ENCODE measurements around the gene DLAT.
"Not testable (repeated sequence)": the region's sequence is repeated elsewhere in the genome, so short reads cannot be mapped to it uniquely, and the experiment has no call there.

Gene DLAT

DNA sequence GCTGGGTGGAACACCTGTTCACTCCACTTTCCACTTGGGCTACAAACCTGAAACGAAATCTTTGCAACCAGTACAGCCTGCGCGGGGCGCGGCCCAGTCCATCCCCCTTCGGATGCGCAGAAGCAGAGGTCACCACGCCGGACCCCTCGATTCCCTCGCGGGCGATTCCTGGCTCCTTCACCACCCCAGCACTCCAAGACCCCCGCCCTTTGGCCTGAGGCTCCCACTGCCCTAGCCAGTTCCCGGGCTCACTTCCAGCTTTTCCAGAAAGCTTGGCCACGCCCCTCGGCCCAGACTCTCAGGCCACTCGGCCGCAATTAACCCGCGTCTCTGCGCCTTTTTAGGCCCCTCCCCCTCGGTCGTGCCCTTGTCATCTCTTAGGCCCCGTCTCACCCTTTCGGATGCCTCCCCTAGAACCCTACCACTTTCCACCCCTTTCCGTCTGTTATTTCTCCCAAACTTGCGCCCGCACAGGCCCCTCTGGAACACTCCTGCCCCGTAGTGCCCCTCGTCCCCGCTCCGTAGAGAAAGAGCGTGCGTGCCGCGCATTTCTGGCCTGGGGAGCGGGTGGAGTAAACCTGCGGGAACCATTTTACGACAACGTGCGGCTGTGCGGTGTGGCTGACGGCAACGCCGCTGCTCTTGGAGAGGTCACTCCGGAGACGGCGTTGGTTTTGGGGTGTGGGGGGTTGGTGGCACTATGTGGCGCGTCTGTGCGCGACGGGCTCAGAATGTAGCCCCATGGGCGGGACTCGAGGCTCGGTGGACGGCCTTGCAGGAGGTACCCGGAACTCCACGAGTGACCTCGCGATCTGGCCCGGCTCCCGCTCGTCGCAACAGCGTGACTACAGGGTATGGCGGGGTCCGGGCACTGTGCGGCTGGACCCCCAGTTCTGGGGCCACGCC is at the start of gene DLAT:
Gene DLAT (plus strand): TSS at position 636 of the 906 bp plus-strand sequence. CDS start 65 bp downstream, at position 701.
- peak; percentile 85 to 89 for DNase-seq

DNA sequence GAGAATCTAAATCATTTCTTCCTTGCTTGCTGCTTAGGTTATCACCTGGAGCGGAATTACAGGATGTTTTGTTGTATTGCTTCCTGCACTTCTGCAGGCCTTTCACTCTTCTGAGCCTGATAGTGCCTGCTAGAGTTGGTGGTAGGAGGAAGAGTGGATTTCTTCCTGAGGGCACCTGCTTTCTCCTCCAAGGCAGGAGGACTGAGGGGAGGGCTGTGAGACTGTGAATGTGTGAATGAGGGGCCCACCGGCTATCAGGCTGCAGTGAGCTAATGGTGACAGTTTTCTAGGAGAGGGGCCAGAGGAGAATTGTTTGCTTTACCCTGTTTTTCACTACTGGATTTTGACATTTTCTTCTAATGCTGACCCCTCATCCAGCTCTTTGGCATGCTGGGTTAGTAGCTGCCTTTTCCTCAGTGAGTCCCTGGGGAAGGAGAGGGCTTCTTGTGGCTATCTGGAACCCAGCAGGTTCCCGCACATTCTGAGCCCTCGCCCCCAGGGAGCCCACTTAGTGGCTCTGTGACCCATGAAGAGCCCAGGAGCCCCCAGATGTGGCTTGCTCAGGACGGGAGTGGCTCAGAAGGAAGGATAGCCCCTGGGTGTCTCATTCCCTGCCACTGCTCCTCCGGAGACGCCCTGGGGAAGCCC is 49.0 kb upstream of the DLAT start:
- no peak for DNase-seq

DNA sequence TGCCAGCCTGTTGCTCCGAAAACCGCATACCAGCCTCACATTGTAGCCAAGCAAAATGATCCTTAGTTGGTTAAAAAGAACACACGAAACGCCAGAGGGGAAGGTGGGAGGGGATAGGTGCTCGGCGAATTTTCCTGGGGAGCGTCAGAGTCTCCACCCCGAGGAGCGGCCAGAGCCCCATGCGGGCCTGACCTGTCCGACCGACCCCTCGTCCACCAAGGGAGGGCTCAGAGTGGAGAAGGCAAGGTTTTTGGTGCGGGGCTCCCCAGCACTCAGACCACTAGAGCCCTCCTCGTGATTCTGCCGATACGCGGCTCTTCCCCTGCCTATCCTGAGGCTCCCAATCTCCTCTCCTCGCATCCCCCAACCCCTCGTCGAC is 48.5 kb upstream of the DLAT start:
- DNase-seq = no peak

DNA sequence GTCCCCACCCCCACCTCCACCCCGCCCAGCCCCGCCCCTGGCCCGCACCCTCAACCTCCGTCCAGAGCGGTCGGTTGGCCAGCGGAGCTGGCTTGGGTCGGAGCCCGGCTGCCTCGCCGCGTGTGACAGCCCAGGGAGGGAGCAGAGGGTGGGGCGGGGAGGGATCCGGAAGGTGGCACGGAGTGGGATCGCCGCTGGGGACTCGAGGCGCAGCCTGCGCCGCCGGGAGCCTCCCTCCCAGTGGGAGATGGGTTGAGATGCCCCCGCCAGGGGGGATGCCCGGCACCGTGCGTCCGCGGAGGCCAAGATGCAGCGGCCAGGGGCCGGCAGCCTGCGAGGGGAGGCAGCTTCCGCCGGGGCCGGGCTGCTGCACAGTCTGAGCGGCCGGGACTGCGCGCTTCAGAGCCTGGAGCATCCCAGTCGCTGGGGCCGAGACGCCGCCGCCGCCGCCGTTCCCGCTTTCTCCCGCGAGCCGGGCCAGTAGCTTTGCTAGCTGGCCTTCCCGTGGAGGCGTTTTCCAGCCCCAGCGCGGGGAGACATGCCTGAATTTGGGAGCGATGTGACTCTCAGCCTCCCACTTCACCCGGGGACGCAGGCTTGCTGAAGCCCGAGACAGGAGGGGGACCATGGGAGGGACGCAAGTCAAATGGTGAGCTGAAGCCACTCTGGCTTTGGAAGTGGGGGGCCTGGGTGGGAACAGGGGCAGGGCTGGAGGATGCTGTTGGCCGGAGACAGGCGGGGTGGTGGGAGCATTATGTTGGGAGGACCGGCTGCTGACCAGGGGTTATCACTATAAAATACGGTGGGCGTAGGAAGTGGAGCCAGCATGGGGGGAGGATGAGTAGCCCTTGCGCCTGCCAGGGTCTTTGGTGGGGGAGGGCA is 47.8 kb upstream of the DLAT start:
- DNase-seq = peak; percentile 29 to 41

DNA sequence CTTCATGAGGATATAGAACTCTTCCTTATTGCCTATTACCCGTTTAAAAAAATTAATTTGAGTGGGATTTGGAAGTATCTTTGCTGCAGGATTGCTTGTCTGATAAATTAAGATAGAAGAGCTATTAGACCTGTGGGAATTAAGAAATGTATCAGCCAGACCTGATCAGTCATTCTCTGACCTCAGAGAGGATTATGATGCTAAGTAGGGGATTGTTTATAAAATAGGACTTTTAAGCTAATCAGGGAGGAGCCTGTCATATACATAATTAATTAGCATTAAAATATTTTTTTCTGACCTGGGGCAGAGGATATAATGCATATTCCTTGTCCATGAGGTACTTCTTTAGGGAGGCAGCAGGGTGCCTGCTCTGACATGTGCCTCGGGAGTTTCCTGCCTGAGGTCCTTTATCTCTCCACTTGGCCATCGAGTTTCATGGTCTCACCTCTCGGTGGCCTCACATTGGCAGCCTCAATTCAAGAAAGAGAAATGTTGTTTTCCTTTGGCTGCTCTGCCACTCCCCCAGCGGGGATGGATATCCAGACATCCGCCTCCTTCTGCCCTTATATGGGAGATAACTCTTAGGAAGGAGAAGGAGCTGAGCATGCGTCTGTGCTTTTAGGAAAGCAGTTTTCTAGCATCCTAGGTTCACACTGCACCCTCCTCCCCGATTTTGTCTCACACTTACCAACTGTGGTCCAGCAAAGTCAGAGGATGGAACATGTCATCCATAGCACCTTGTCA is 47.0 kb upstream of the DLAT start:
- DNase-seq = no peak

DNA sequence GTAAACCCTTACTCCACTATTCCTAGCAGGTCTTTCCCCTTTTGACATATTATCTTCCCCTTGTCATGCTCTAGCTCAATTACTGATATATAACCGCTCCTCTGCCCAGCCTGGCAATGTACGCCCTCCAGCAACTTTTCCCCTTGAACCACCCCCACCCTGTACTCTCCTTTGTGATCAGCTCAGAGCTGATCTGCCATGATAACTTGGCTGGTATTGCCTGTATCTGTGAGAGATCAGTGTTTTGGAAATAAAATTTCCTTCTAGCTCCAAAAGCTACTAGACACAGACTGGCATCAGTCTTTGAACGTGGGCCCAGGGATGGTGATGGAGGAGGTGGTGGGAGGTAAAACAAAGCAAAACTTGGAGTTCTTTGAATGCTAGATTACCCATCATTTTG is 45.1 kb upstream of the DLAT start:
- DNase-seq = no peak

DNA sequence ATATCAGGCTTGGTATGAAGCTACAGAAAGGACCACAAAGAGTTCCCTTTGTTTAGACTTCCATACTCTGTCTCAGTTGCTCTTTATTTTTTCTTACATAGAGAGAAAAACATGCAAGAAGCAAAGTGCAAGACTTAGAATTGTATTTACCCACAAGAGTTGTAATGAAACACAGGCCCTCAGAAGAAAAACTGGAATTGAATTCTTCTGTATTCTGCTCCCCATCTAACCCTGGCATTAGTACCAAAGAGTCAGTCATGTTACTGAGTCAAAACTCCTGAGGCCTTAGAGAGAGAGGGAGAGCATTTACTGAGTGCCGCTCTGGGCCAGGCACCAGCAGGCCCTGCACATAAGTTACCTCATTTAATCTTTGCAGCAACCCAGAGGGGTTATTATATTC is 43.9 kb upstream of the DLAT start:
- DNase-seq = no peak

DNA sequence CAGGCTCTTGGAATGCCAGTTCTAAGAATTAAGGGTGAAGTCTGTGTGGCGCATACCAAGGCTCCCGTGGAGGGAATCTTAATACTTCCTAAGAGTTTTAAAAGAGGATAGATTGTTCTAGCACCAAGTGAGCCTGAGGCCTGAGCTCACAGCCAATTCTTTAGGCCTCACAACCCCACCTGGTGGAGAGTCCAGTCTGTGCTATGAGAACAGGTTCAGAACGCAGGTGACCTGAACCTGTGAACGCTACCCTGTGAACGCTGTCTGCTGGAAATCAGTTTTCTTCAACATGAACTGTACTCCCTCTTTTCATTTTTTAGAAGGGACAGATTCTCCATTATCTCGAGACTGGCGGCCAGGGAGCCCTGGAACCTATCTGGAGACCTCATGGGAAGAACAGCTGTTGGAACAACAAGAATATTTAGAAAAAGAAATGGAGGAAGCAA is 43.2 kb upstream of the DLAT start:
- DNase-seq = peak; percentile 56 to 69

DNA sequence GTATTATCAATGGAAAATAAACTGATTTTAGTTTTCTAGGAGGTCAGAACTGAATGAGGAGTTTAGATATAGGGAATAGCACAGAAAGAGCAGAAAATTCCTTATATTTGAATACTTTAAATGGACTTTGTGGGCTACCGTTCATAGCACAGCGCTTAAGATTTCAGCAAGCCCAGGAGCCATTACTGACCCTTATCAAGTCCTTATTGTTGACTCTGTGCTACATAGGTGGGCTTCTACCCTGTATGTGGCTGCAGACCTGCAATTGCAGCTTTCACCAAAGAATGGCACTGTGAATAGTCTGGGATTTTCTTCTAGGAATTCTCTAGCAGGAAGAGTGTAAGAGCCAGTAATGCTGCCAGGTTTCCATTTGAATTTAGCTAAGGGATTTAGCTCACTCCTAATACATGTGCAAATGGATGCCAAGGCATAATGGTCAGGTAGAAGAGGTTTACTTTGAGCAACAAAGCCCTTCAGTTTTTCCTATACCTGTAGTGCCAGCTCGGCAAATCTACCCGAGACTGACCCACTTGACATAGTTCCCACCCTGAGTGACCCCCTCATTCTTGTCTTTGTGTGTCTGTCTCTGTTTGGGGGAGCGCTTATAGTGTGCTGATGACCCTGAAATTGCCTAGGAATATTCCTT is 42.5 kb upstream of the DLAT start:
- DNase-seq = no peak

DNA sequence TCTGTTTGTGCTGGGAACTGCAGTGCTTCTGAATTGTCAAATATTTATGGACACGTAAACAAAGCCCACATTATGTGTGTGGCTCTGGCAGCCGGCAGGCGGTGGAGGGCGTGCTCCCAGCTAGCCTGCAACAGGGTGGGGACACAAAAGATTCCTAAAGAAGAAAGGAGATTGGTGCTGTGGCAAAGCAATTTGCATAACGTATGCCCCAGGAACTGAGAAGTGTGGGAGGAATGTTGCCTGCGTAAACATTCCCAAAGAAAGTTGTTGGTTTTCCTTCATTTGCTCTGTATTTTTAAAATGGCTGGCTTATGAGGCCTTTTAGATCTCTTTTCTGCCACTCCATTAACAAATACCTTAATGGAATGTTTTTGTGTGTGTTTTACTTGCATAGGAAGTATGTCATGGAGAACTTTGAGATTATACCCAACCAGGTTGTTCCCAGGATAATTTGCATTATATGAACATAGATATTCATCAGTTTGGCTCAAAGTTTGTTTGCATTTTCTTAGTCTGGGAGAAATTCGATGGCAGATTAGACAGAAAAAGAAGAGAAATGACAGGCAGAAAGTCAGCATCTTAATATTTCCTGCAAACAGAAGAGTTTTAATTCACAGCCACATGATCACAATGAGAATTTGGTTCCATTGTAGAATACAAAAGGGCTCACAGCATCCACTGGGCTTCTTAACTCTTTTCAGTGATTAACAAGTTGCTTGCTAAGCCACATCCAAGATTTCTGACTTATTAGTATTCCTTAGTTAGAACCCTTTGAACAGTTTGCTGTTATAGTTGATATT is 41.8 kb upstream of the DLAT start:
- DNase-seq = no peak

DNA sequence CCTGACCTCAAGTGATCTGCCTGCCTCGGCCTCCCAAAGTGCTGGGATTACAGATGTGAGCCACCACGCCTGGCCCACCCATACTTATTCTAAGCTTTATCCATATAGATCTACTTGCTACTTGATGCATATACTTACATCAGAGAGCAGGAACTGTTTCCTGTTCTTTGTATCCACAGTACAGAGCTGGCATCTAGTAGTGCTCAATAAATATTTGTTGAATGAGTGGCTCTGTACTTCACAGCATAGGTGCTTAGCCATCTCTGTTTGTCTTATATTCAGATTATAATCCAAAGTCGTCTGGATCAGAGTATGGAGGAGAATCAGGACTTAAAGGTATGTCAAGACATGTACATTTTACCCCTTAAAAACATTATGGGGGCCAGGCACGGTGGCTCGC is 38.6 kb upstream of the DLAT start:
- no peak for DNase-seq

DNA sequence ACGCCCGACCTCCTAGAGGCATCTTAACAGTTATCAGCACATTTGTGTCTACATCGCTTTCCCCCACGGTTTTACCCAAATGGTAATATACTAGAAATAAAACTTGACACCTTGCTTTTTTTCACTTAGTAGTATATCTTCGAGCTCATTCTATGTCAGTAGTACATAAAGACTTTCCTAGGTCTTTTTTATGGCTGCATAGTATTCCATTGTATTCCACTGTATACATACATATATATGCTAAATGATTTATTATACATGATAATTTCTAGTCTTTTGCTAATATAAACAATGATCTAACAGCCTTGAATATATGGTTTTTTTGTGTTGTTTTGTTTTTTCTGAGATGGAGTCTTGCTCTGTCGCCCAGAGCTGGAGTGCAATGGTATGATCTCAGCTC is 34.8 kb upstream of the DLAT start:
- no peak for DNase-seq

DNA sequence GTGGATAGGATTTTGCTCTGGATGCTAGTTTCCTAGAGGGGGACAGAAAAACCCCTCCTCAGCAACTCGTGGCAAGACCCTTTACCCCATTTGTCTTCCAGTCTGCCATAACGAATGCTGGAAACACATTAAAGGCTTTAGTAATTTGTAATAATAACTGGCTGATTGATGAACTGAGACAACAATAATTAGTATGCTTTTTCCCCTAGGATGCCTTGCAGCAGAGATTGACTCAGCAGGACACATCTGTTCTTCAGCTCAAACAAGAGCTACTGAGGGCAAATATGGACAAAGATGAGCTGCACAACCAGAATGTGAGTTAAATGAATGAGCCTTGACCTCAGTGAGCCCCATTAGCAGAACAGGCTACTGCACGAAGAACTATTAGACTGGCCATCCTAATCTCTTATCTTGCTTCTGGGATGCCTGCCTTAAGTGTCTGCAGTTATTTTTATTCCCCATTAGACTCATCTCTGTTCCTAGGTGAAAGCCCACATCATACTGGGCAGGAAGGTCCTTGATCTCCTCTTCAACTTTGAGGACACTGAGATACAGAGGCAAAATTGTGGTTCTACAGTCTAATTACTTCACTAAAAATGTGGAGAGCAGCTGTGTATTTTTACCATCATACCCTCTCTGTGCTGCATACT is 32.9 kb upstream of the DLAT start:
- no peak for DNase-seq

DNA sequence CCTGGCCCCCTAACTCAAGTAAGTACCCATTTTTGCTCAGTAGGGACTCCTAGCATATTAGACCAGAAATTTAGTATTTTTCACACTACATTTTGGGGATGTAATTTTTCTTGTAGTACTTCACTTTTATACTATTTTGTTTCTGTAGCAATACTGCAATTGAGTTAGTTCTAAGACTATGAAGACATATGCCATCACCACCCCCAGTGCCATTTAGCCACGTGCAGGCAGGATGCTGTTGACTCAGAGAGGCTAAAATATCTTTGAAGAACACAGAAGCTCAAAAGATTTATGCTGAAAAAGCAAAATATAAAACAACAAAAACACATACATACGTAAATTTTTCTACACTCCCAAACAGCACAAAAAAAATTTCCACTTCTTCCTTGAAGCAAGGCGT is 29.1 kb upstream of the DLAT start:
- DNase-seq = no peak

DNA sequence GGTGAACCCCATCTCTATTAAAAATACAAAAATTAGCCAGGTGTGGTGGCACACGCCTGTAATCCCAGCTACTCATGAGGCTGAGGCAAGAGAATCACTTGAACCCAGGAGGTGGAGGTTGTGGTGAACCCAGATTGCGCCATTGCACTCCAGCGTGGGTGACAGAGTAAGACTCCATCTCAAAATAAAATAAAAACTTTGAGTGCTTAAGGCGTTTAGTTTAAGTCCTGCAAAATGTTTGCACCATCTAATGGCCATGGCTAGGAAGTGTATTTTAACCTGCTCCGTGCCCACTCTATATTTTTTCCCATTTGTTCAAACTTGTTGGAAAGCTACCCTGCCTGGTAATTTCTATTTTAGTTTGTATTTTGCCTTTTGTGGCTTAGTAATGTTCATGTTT is 28.5 kb upstream of the DLAT start:
- not testable (repeated sequence) for DNase-seq

DNA sequence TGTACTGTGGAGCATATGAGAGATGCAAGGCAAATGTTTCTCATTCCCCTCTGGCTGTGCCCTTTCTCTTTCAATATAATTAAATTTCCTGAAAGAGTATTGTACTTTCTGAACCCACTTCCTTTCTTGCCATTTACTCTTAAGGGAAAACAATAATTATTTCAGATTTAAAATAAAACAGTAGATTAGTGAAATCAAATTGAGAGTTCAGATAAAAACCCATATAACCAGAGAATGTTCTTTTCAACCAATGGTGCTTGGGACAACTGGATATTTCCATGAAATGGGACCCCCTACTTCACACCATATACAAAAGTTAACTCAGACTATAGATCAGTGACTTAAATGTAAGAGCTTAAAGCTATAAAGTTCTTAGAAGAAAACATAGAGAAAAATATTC is 26.1 kb upstream of the DLAT start:
- no peak for DNase-seq

DNA sequence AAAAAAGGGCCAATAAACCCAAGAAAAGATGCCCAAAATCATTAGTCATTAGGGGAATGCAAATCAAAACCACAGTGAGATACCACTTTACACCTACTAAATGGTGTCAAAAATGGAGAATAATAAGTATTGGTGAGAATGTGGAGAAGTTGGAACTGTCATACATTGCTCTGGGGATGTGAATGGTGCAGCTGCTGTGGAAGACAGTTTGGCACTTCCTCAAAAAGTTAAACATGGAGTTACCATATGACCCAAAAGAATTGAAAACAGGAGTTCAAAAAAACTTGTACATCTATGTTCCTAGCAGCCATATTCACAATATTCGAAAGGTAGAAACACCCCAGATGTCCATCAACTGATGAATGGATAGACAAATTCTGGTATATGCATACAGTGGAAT is 24.5 kb upstream of the DLAT start:
- no peak for DNase-seq

DNA sequence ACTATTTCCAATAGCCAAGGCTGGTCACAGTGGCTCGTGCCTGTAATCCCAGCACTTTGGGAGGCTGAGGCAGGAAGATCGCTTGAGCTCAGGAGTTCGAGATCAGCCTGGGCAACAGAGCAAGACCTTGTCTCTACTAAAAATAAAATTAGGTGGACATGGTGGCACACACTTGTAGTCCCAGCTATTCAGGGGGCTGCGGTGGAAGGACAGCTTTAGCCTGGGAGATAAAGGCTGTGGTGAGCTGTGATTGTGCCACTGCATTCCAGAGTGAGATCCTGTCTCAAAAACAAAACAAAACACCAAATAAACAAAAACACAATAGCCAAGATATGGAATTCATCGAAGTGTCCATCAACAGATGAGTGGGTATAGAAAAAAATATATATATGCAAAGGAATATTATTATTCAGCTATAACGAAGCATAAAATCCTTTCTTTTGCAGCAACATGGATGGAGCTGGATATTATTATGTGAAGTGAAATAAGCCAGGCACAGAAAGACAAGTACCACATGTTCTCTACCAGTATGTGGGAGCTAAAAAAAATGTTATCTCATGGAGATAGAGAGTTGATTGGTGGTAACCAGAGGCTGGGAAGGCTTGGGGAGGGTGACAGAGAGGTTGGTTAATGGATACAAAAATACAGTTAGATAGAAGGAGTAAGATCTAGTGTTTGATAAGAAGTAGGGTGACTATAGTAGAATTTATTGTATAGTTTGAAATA is 22.6 kb upstream of the DLAT start:
- no peak for DNase-seq

DNA sequence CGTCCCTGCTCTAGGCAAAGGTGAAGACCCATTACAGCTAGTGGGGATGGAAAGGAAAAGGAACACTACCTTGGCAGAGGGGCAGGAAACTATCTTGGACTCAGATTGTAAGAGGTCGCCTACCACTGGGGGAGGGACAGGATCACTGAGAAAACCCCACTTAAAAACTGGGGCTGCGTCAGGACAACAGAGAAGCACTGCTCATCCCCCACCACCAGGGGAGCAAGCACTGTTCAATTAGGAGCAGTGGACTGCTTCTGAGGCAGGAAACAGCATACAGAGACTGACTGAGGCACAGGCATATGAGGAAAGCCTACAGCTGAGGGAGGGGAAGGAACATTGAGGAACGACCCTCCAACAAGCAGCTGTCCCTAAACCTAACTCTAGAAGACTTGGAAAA is 20.8 kb upstream of the DLAT start:
- peak; percentile 13 to 20 for DNase-seq
